Measurements from ENCODE around the gene CENPW.

Gene CENPW

GRCh38 chr6:126376682-126377081 lies 36.8 kb downstream of the CENPW start:
- Histone ChIP-seq H3K27me3 (ENCODE audit: control insufficient read depth, insufficient read depth, low read length) (no peaks in the 10 kb centered on the region), H3K4me3 (ENCODE audit: low read depth, low read length) (no peak overlapping the region), H3K9ac (no peak overlapping the region), H3K79me2 (no peaks in the 10 kb centered on the region), H3K27ac (no peak overlapping the region), H3K4me1 (no peaks in the 10 kb centered on the region), H3K4me2 (ENCODE audit: low read length) (no peak overlapping the region), H2AFZ (no peak overlapping the region), H3K9me3 (ENCODE audit: control insufficient read depth, low read length) (no peaks in the 10 kb centered on the region), H3K36me3 (ENCODE audit: control insufficient read depth, insufficient read depth, low read length) (no peaks in the 10 kb centered on the region)
- no peak for TF ChIP-seq CTCF (IDR thresholded peaks at IDR 0.05)

GRCh38 chr6:126377594-126378153 lies 37.8 kb downstream of the CENPW start:
- TF ChIP-seq CTCF (IDR thresholded peaks at IDR 0.05) = no peak
- H3K27ac ChIP-seq = no peak overlapping the region
- H3K4me2 ChIP-seq (ENCODE audit: low read length) = no peak overlapping the region
- no peak overlapping the region for H2AFZ ChIP-seq
- H3K79me2 ChIP-seq = no peaks in the 10 kb centered on the region
- no peaks in the 10 kb centered on the region for H3K27me3 ChIP-seq (ENCODE audit: control insufficient read depth, insufficient read depth, low read length)
- no peak overlapping the region for H3K9ac ChIP-seq
- H3K36me3 ChIP-seq (ENCODE audit: control insufficient read depth, insufficient read depth, low read length) = no peaks in the 10 kb centered on the region
- no peak overlapping the region for H3K4me3 ChIP-seq (ENCODE audit: low read depth, low read length)
- no peaks in the 10 kb centered on the region for H3K9me3 ChIP-seq (ENCODE audit: control insufficient read depth, low read length)
- no peaks in the 10 kb centered on the region for H3K4me1 ChIP-seq

GRCh38 chr6:126380072-126380583 lies 40.2 kb downstream of the CENPW start:
- Histone ChIP-seq H3K79me2 (no peaks in the 10 kb centered on the region), H3K36me3 (ENCODE audit: control insufficient read depth, insufficient read depth, low read length) (no peaks in the 10 kb centered on the region), H3K9ac (no peak overlapping the region), H3K4me3 (ENCODE audit: low read depth, low read length) (no peak overlapping the region), H2AFZ (no peak overlapping the region), H3K9me3 (ENCODE audit: control insufficient read depth, low read length) (peaks cover 3% of the 10 kb centered on the region), H3K4me2 (ENCODE audit: low read length) (no peak overlapping the region), H3K27me3 (ENCODE audit: control insufficient read depth, insufficient read depth, low read length) (no peaks in the 10 kb centered on the region), H3K27ac (no peak overlapping the region), H3K4me1 (no peaks in the 10 kb centered on the region)
- TF ChIP-seq CTCF (IDR thresholded peaks at IDR 0.05) = no peak

GRCh38 chr6:126381498-126381897 lies 41.6 kb downstream of the CENPW start:
- no peak overlapping the region for H3K4me3 ChIP-seq (ENCODE audit: low read depth, low read length)
- H3K27me3 ChIP-seq (ENCODE audit: control insufficient read depth, insufficient read depth, low read length) = no peaks in the 10 kb centered on the region
- no peak overlapping the region for H3K4me2 ChIP-seq (ENCODE audit: low read length)
- TF ChIP-seq CTCF (IDR thresholded peaks at IDR 0.05) = no peak
- no peaks in the 10 kb centered on the region for H3K79me2 ChIP-seq
- H2AFZ ChIP-seq = no peak overlapping the region
- H3K4me1 ChIP-seq = no peaks in the 10 kb centered on the region
- no peaks in the 10 kb centered on the region for H3K36me3 ChIP-seq (ENCODE audit: control insufficient read depth, insufficient read depth, low read length)
- H3K27ac ChIP-seq = no peak overlapping the region
- H3K9ac ChIP-seq = no peak overlapping the region
- H3K9me3 ChIP-seq (ENCODE audit: control insufficient read depth, low read length) = peaks cover 3% of the 10 kb centered on the region

GRCh38 chr6:126383203-126383602 lies 43.3 kb downstream of the CENPW start:
- Histone ChIP-seq H3K4me2 (ENCODE audit: low read length) (no peak overlapping the region), H3K27ac (no peak overlapping the region), H2AFZ (no peak overlapping the region), H3K9me3 (ENCODE audit: control insufficient read depth, low read length) (peaks cover 3% of the 10 kb centered on the region), H3K9ac (no peak overlapping the region), H3K4me3 (ENCODE audit: low read depth, low read length) (no peak overlapping the region), H3K36me3 (ENCODE audit: control insufficient read depth, insufficient read depth, low read length) (no peaks in the 10 kb centered on the region), H3K79me2 (no peaks in the 10 kb centered on the region), H3K27me3 (ENCODE audit: control insufficient read depth, insufficient read depth, low read length) (no peaks in the 10 kb centered on the region), H3K4me1 (no peaks in the 10 kb centered on the region)
- no peak for TF ChIP-seq CTCF (IDR thresholded peaks at IDR 0.05)

Data from parathyroid adenoma (tissue), 2 donors.